Osteoblast (primary cell): ENCODE results near the gene HIP1R. TPM values are rescaled to one million over a fixed set of nuclear protein-coding genes. Genes with fewer than 3 reads are reported as not detected.

Experiments
- DNase-seq: peaks from one replicate; pipeline ENCODE4 v3.0.0; 2011; ENCODE audit warnings: low spot score, mixed read lengths; ENCODE audit not compliant: insufficient read length; ENCODE audit errors: missing footprints
- H2AFZ ChIP-seq: 2 replicates; pipeline ENCODE4 v1.6.0; 2011; ENCODE audit warnings: mild to moderate bottlenecking, low read length
- H3K27ac ChIP-seq: 2 replicates; pipeline ENCODE4 v1.5.1; 2011; ENCODE audit warnings: mild to moderate bottlenecking, low read depth, low read length, moderate library complexity
- H3K27me3 ChIP-seq: 2 replicates; pipeline ENCODE4 v1.6.0; 2012; ENCODE audit warnings: mild to moderate bottlenecking, control low read depth, inconsistent platforms, low read length, moderate library complexity; ENCODE audit not compliant: insufficient read depth
- H3K36me3 ChIP-seq: 2 replicates; pipeline ENCODE4 v1.5.1; 2011; ENCODE audit warnings: mild to moderate bottlenecking, low read length, control low read depth, moderate library complexity; ENCODE audit not compliant: insufficient read depth
- H3K4me1 ChIP-seq: 2 replicates; pipeline ENCODE4 v1.5.1; 2011; ENCODE audit warnings: mild to moderate bottlenecking, low read length, control low read depth, moderate library complexity; ENCODE audit not compliant: insufficient read depth
- H3K4me2 ChIP-seq: 2 replicates; pipeline ENCODE4 v1.6.0; 2011; ENCODE audit warnings: mild to moderate bottlenecking, low read length; ENCODE audit not compliant: insufficient read depth
- H3K4me3 ChIP-seq: fragments of 200-600 bp; sonication (generic); 3 replicates; pipeline ENCODE4 v1.5.1; 2012; ENCODE audit warnings: mild to moderate bottlenecking, low read length, inconsistent platforms; ENCODE audit not compliant: insufficient read depth
- H3K79me2 ChIP-seq: 2 replicates; pipeline ENCODE4 v1.6.0; 2012; ENCODE audit warnings: mild to moderate bottlenecking, low read length, control low read depth, inconsistent platforms; ENCODE audit not compliant: insufficient read depth
- H3K9me3 ChIP-seq: 2 replicates; pipeline ENCODE4 v1.5.1; 2011; ENCODE audit warnings: low read depth, low read length, control low read depth
- H4K20me1 ChIP-seq: 2 replicates; pipeline ENCODE4 v1.6.0; 2012; ENCODE audit warnings: mild to moderate bottlenecking, low read length, control low read depth; ENCODE audit not compliant: insufficient read depth
- CTCF ChIP-seq: IDR thresholded peaks from 2 replicates; pipeline ENCODE4 v1.5.1; 2011; ENCODE audit warnings: mild to moderate bottlenecking, low read depth, low read length, moderate library complexity; ENCODE audit errors: extremely low read depth
- total RNA-seq: library from RNA; depleted of rRNA; stranded (reverse); fragments of >200 nt; gene quantifications from 2 replicates; pipeline ENCODE4 v1.2.3, GENCODE V29; 2012

HIP1R gene
- total RNA-seq, 1 donor = 21.0 TPM

- Histone ChIP-seq H3K27me3 (no peaks in the 10 kb centered on the region), H3K9me3 (no peaks in the 10 kb centered on the region), H3K4me3 (no peak overlapping the region), H3K4me1 (no peaks in the 10 kb centered on the region), H3K27ac (no peak overlapping the region), H3K79me2 (no peaks in the 10 kb centered on the region), H3K36me3 (no peaks in the 10 kb centered on the region), H3K4me2 (no peak overlapping the region), H2AFZ (no peak overlapping the region), H4K20me1 (no peaks in the 10 kb centered on the region)
- TF ChIP-seq CTCF = no peak
- DNase-seq = no peak
These were observed 73.7 kb downstream of the HIP1R start for GRCh38 chr12:122908915-122909314.

- H3K36me3 ChIP-seq = no peaks in the 10 kb centered on the region
- H3K4me2 ChIP-seq = no peak overlapping the region
- no peak overlapping the region for H2AFZ ChIP-seq
- H3K79me2 ChIP-seq = no peaks in the 10 kb centered on the region
- no peak for TF ChIP-seq CTCF
- no peak overlapping the region for H3K4me3 ChIP-seq
- no peak for DNase-seq
- H4K20me1 ChIP-seq = no peaks in the 10 kb centered on the region
- H3K27ac ChIP-seq = no peak overlapping the region
- no peaks in the 10 kb centered on the region for H3K4me1 ChIP-seq
- H3K27me3 ChIP-seq = no peaks in the 10 kb centered on the region
- no peaks in the 10 kb centered on the region for H3K9me3 ChIP-seq
These were observed 74.4 kb downstream of the HIP1R start for GRCh38 chr12:122909442-122910288.

Other genes starting within 250 kb of the HIP1R start
- gene HCAR2, start 132.1 kb upstream of the HIP1R start, total RNA-seq = not detected in 2 replicates
- gene HCAR3, start 118.6 kb upstream of the HIP1R start, total RNA-seq = not detected in 2 replicates
- 0.59 and 1.1 TPM in 2 replicates for gene HCAR1, start 104.6 kb upstream of the HIP1R start, total RNA-seq
- 37.4 and 44.5 TPM in 2 replicates for gene DENR, start 82.6 kb upstream of the HIP1R start, total RNA-seq
- 0.36 and 1.2 TPM in 2 replicates for gene CCDC62, start 60.9 kb upstream of the HIP1R start, total RNA-seq
- gene VPS37B, start 60.7 kb downstream of the HIP1R start, total RNA-seq = 19.2 and 20.6 TPM in 2 replicates
- gene ABCB9, start 131.0 kb downstream of the HIP1R start, total RNA-seq = 11.9 and 13.0 TPM in 2 replicates
- gene OGFOD2, start 139.8 kb downstream of the HIP1R start, total RNA-seq = 6.5 and 8.3 TPM in 2 replicates
- gene ARL6IP4, start 145.2 kb downstream of the HIP1R start, total RNA-seq = 117 and 118 TPM in 2 replicates